H9 (cell line): ENCODE results near the gene THRB. TPM values are rescaled to one million over a fixed set of nuclear protein-coding genes. Genes with fewer than 3 reads are reported as not detected.

ENCODE experiments used
- DNase-seq: peaks from one replicate; pipeline ENCODE4 v3.0.0-alpha.2; 2017
- H2AFZ ChIP-seq: one replicate; pipeline ENCODE4 v1.6.1; 2013; ENCODE audit warnings: mild to moderate bottlenecking, low read length, control low read depth, moderate library complexity
- H2AK5ac ChIP-seq: 2 replicates; pipeline ENCODE4 v1.6.1; 2013; ENCODE audit warnings: low read length, control low read depth, mixed read lengths; ENCODE audit not compliant: insufficient read length
- H2BK120ac ChIP-seq: one replicate; pipeline ENCODE4 v1.6.1; 2013; ENCODE audit warnings: low read depth, mild to moderate bottlenecking, low read length, control low read depth, inconsistent platforms; ENCODE audit not compliant: poor library complexity, severe bottlenecking
- H2BK12ac ChIP-seq: 2 replicates; pipeline ENCODE4 v1.6.1; 2013; ENCODE audit warnings: low read length, control low read depth, mixed read lengths, low read depth; ENCODE audit not compliant: insufficient read length
- H2BK15ac ChIP-seq: 2 replicates; pipeline ENCODE4 v1.6.1; 2013; ENCODE audit warnings: low read depth, low read length, control low read depth
- H2BK20ac ChIP-seq: one replicate; pipeline ENCODE4 v1.6.1; 2013; ENCODE audit warnings: low read depth, mild to moderate bottlenecking, low read length, control low read depth, inconsistent platforms; ENCODE audit not compliant: poor library complexity, severe bottlenecking
- H2BK5ac ChIP-seq: 2 replicates; pipeline ENCODE4 v1.6.1; 2013; ENCODE audit warnings: low read length, control low read depth, mixed read lengths; ENCODE audit not compliant: insufficient read length
- H3K14ac ChIP-seq: 2 replicates; pipeline ENCODE4 v1.6.1; 2013; ENCODE audit warnings: low read length, control low read depth; ENCODE audit not compliant: insufficient read depth
- H3K18ac ChIP-seq: 2 replicates; pipeline ENCODE4 v1.6.1; 2013; ENCODE audit warnings: low read depth, mild to moderate bottlenecking, mixed read lengths, low read length, control low read depth; ENCODE audit not compliant: insufficient read length
- H3K23ac ChIP-seq: 2 replicates; pipeline ENCODE4 v1.6.1; 2013; ENCODE audit warnings: low read length, control low read depth, mixed read lengths, low read depth; ENCODE audit not compliant: insufficient read length
- H3K23me2 ChIP-seq: 2 replicates; pipeline ENCODE4 v1.6.1; 2013; ENCODE audit warnings: low read depth, mild to moderate bottlenecking, mixed read lengths, low read length, control low read depth; ENCODE audit not compliant: insufficient read length, poor library complexity, severe bottlenecking
- H3K27ac ChIP-seq: 2 replicates; pipeline ENCODE4 v1.5.1; 2013; ENCODE audit warnings: low read length, control low read depth, mixed read lengths, low read depth; ENCODE audit not compliant: insufficient read length
- H3K27me3 ChIP-seq: 2 replicates; pipeline ENCODE4 v1.6.1; 2013; ENCODE audit warnings: low read length, control low read depth, inconsistent platforms; ENCODE audit not compliant: insufficient read depth
- H3K4ac ChIP-seq: 2 replicates; pipeline ENCODE4 v1.6.1; 2013; ENCODE audit warnings: low read depth, mild to moderate bottlenecking, control low read depth, inconsistent platforms, low read length, moderate library complexity
- H3K4me1 ChIP-seq: 2 replicates; pipeline ENCODE4 v1.6.1; 2013; ENCODE audit warnings: low read length, control low read depth, inconsistent platforms; ENCODE audit not compliant: insufficient read depth
- H3K4me2 ChIP-seq: 2 replicates; pipeline ENCODE4 v1.6.1; 2013; ENCODE audit warnings: low read length, control low read depth, mixed read lengths; ENCODE audit not compliant: insufficient read length, insufficient read depth
- H3K56ac ChIP-seq: 2 replicates; pipeline ENCODE4 v1.6.1; 2013; ENCODE audit warnings: low read depth, mild to moderate bottlenecking, mixed read lengths, low read length, control low read depth; ENCODE audit not compliant: insufficient read length
- H3K79me1 ChIP-seq: 2 replicates; pipeline ENCODE4 v1.6.1; 2013; ENCODE audit warnings: low read depth, mild to moderate bottlenecking, moderate library complexity, low read length, control low read depth, inconsistent platforms; ENCODE audit not compliant: insufficient read depth, poor library complexity, severe bottlenecking
- H3K79me2 ChIP-seq: 2 replicates; pipeline ENCODE4 v1.6.1; 2013; ENCODE audit warnings: low read length, control low read depth, inconsistent platforms; ENCODE audit not compliant: insufficient read depth
- H3K9ac ChIP-seq: 2 replicates; pipeline ENCODE4 v1.6.1; 2013; ENCODE audit warnings: low read length, control low read depth, mixed read lengths; ENCODE audit not compliant: insufficient read length; ENCODE audit errors: extremely low read depth
- H3K9me3 ChIP-seq: one replicate; pipeline ENCODE4 v1.6.1; 2013; ENCODE audit warnings: low read depth, low read length, inconsistent platforms; ENCODE audit not compliant: control insufficient read depth
- H3T11ph ChIP-seq: one replicate; pipeline ENCODE4 v1.6.1; 2013; ENCODE audit warnings: mild to moderate bottlenecking, low read length, control low read depth, inconsistent platforms
- H4K20me1 ChIP-seq: one replicate; pipeline ENCODE4 v1.6.1; 2013; ENCODE audit not compliant: control insufficient read depth, insufficient read length, insufficient read depth
- H4K5ac ChIP-seq: 2 replicates; pipeline ENCODE4 v1.6.1; 2013; ENCODE audit warnings: low read depth, mild to moderate bottlenecking, mixed read lengths, low read length, control low read depth; ENCODE audit not compliant: insufficient read length
- H4K8ac ChIP-seq: replicated peaks from 2 replicates; pipeline ENCODE4 v1.6.1; 2013; ENCODE audit warnings: low read length, control low read depth, mixed read lengths, low read depth; ENCODE audit not compliant: insufficient read length
- H4K91ac ChIP-seq: 2 replicates; pipeline ENCODE4 v1.6.1; 2013; ENCODE audit warnings: low read depth, mild to moderate bottlenecking, moderate library complexity, mixed read lengths, low read length, control low read depth; ENCODE audit not compliant: insufficient read length
- H3K27ac Mint-ChIP-seq, 3 experiments: 2 replicates in 2 of 3; 3 replicates in 1 of 3; pipeline ENCODE4 v1.8.0; 2020 to 2021; ENCODE audit warnings: mixed read lengths in 3 of 3, mild to moderate bottlenecking in 1 of 3, moderate library complexity in 1 of 3
- H3K27me3 Mint-ChIP-seq: 2 replicates; pipeline ENCODE4 v1.8.0; 2021; ENCODE audit warnings: low read depth, mild to moderate bottlenecking, moderate library complexity, mixed read lengths
- H3K36me3 Mint-ChIP-seq, 3 experiments: 2 replicates in 2 of 3; 3 replicates in 1 of 3; pipeline ENCODE4 v1.8.0; 2020 to 2021; ENCODE audit warnings: low read depth in 3 of 3, mixed read lengths in 3 of 3; ENCODE audit not compliant: insufficient read depth in 1 of 3
- H3K4me1 Mint-ChIP-seq, 2 experiments: 2 replicates each; pipeline ENCODE4 v1.8.0; 2020; ENCODE audit warnings: mixed read lengths in 2 of 2
- H3K4me3 Mint-ChIP-seq, 2 experiments: 2 replicates in 1 of 2; 3 replicates in 1 of 2; pipeline ENCODE4 v1.8.0; 2020 to 2021; ENCODE audit warnings: mild to moderate bottlenecking in 2 of 2, mixed read lengths in 2 of 2, moderate library complexity in 1 of 2
- H3K9me3 Mint-ChIP-seq, 2 experiments: 2 replicates in 1 of 2; 3 replicates in 1 of 2; pipeline ENCODE4 v1.8.0; 2020; ENCODE audit warnings: mild to moderate bottlenecking in 2 of 2, mixed read lengths in 2 of 2, moderate library complexity in 1 of 2
- CTCF ChIP-seq: fragments of 200-600 bp; sonication (generic); conservative IDR thresholded peaks from 3 replicates; pipeline ENCODE4 v1.8.0; 2021; ENCODE audit warnings: antibody characterized with exemption, mild to moderate bottlenecking
- WGBS: extraction: QIAGEN DNeasy Blood & Tissue Kit; methylation state at CpG from one replicate; pipeline ENCODE4 v1.1.7; 2013; ENCODE audit warnings: missing lambda C conversion rate, low lambda C conversion rate, mixed read lengths; ENCODE audit not compliant: insufficient read length; ENCODE audit errors: extremely low coverage; 5-methylcytosine and 5-hydroxymethylcytosine counted together
- total RNA-seq: library from RNA; stranded (reverse); gene quantifications from 2 replicates; pipeline ENCODE4 v1.2.1, GENCODE V29; 2021

The THRB gene
- total RNA-seq, 1 experiment from 2014 or later = 8.6 TPM

GRCh38 chr3:24433838-24434591 is 60.6 kb downstream of the THRB start:
- H3K36me3 Mint-ChIP-seq = 0 out of 7 replicates have a peak, but pooled peaks cover 0 to 7% (median 0%) of the 10 kb centered on the region in 3 experiments
- H3K27me3 Mint-ChIP-seq = no peaks in the 10 kb centered on the region
- Histone ChIP-seq H2BK12ac (no peak overlapping the region), H4K20me1 (no peaks in the 10 kb centered on the region), H3K9me3 (no peaks in the 10 kb centered on the region), H3K14ac (no peak overlapping the region), H2AK5ac (no peak overlapping the region), H3K79me2 (no peaks in the 10 kb centered on the region), H3T11ph (no peak overlapping the region), H2BK15ac (no peak overlapping the region), H2BK20ac (no peak overlapping the region), H3K23me2 (peaks cover 3% of the 10 kb centered on the region), H4K5ac (no peak overlapping the region), H3K18ac (no peak overlapping the region), H3K4me1 (no peaks in the 10 kb centered on the region), H3K4ac (no peak overlapping the region), H3K23ac (no peak overlapping the region), H3K56ac (no peak overlapping the region), H3K9ac (no peak overlapping the region), H2BK120ac (no peak overlapping the region), H3K27me3 (no peaks in the 10 kb centered on the region), H4K91ac (no peak overlapping the region), H2BK5ac (no peak overlapping the region), H3K27ac (no peak overlapping the region), H3K4me2 (no peak overlapping the region), H2AFZ (no peak overlapping the region), H4K8ac (no peak overlapping the region), H3K79me1 (no peaks in the 10 kb centered on the region)
- no peaks in the 10 kb centered on the region for H3K9me3 Mint-ChIP-seq
- no peak overlapping the region for H3K27ac Mint-ChIP-seq
- no peak overlapping the region for H3K4me3 Mint-ChIP-seq
- DNase-seq = no peak
- TF ChIP-seq CTCF = no peak
- peaks cover 4 to 6% of the 10 kb centered on the region in 2 experiments; a peak in 3 of 4 replicates for H3K4me1 Mint-ChIP-seq
- no CpG with 5 or more reads among the region's 5 CpGs for WGBS
